Testis (tissue), 2 donors: Measurements from ENCODE around the gene ZNF22.

ENCODE experiments used
- CTCF ChIP-seq, 3 experiments: fragments of 450-650 bp in 2 of 3; fragments of 200-600 bp in 1 of 3; sonication (generic) in 1 of 3; IDR thresholded peaks; one replicate each; pipeline ENCODE4 v1.5.1; 2016 to 2019; ENCODE audit warnings: antibody characterized with exemption in 3 of 3, mild to moderate bottlenecking in 2 of 3, moderate library complexity in 1 of 3
- POLR2A ChIP-seq: fragments of 450-650 bp; IDR thresholded peaks from one replicate; pipeline ENCODE4 v1.6.1; 2017; ENCODE audit warnings: antibody characterized with exemption, mild to moderate bottlenecking, moderate library complexity

- TF ChIP-seq CTCF (IDR thresholded peaks at IDR 0.05) (no peak), POLR2A (no peak)
Measured at GRCh38 chr10:44985175-44985681, 15.5 kb upstream of the ZNF22 start.
